Measurements from ENCODE around the gene DLX4. TPM values are rescaled to one million over a fixed set of nuclear protein-coding genes. Genes with fewer than 3 reads are reported as not detected.

Gene DLX4
- total RNA-seq, 1 experiment from 2014 or later = 2.5 TPM

- TF ChIP-seq CTCF (conservative IDR thresholded peaks at IDR 0.05) = no peak
- Histone ChIP-seq H3K9ac (ENCODE audit: extremely low read depth, insufficient read length, low read length) (no peak overlapping the region), H3K4me2 (ENCODE audit: insufficient read depth, insufficient read length, low read length) (no peak overlapping the region), H3T11ph (ENCODE audit: low read length) (no peak overlapping the region), H4K5ac (ENCODE audit: insufficient read length, low read depth, low read length) (no peak overlapping the region), H3K27me3 (ENCODE audit: insufficient read depth, low read length) (no peaks in the 10 kb centered on the region), H2BK120ac (ENCODE audit: low read depth, low read length, poor library complexity, severe bottlenecking) (no peak overlapping the region), H2BK20ac (ENCODE audit: low read depth, low read length, poor library complexity, severe bottlenecking) (no peak overlapping the region), H4K91ac (ENCODE audit: insufficient read length, low read depth, low read length) (no peak overlapping the region), H2BK15ac (ENCODE audit: low read depth, low read length) (no peak overlapping the region), H4K20me1 (ENCODE audit: control insufficient read depth, insufficient read depth, insufficient read length) (peaks cover 3% of the 10 kb centered on the region), H2BK12ac (ENCODE audit: insufficient read length, low read depth, low read length) (no peak overlapping the region), H3K79me2 (ENCODE audit: insufficient read depth, low read length) (no peaks in the 10 kb centered on the region), H2AFZ (ENCODE audit: low read length) (no peak overlapping the region), H2AK5ac (ENCODE audit: insufficient read length, low read length) (no peak overlapping the region), H2BK5ac (ENCODE audit: insufficient read length, low read length) (no peak overlapping the region), H3K56ac (ENCODE audit: insufficient read length, low read depth, low read length) (no peak overlapping the region), H3K23me2 (ENCODE audit: insufficient read length, low read depth, low read length, poor library complexity, severe bottlenecking) (no peaks in the 10 kb centered on the region), H3K23ac (ENCODE audit: insufficient read length, low read depth, low read length) (no peak overlapping the region), H3K18ac (ENCODE audit: insufficient read length, low read depth, low read length) (no peak overlapping the region), H3K4ac (ENCODE audit: low read depth, low read length) (no peak overlapping the region), H3K79me1 (ENCODE audit: insufficient read depth, low read depth, low read length, poor library complexity, severe bottlenecking) (no peaks in the 10 kb centered on the region), H3K27ac (ENCODE audit: insufficient read length, low read depth, low read length) (no peak overlapping the region), H3K14ac (ENCODE audit: insufficient read depth, low read length) (no peak overlapping the region), H4K8ac (replicated peaks; ENCODE audit: insufficient read length, low read depth, low read length) (no peak overlapping the region), H3K9me3 (ENCODE audit: control insufficient read depth, low read depth, low read length) (no peaks in the 10 kb centered on the region), H3K4me1 (ENCODE audit: insufficient read depth, low read length) (no peaks in the 10 kb centered on the region)
- Mint-ChIP-seq H3K4me1 (peaks cover under 1 to 5% of the 10 kb centered on the region in 2 experiments), H3K36me3 (ENCODE audit: insufficient read depth in 1 of 3, low read depth in 3 of 3) (no peaks in the 10 kb centered on the region), H3K27ac (no peak overlapping the region), H3K4me3 (no peak overlapping the region), H3K27me3 (ENCODE audit: low read depth) (peaks cover 61% of the 10 kb centered on the region), H3K9me3 (no peaks in the 10 kb centered on the region; a peak in 1 of 5 replicates)
- no CpG with 5 or more reads among the region's 6 CpGs for WGBS (ENCODE audit: extremely low coverage, insufficient read length, low lambda C conversion rate)
- no peak for DNase-seq
These were observed 40.0 kb upstream of the DLX4 start for GRCh38 chr17:49928837-49929475.

Data from H9 (cell line).